Activated B cell treated with CpG ODN at 0.5 μM for 24 hours (primary cell): ENCODE measurements around the gene MLLT3. TPM values are rescaled to one million over a fixed set of nuclear protein-coding genes. Genes with fewer than 3 reads are reported as not detected.

ENCODE experiments used
- ATAC-seq: fragments of 200-7000 bp; cut with Tn5 transposase; one replicate; pipeline ENCODE4 v1.10.0; 2021; ENCODE audit warnings: low read depth, mild to moderate bottlenecking, moderate library complexity
- CTCF ChIA-PET: fragments of 350-600 bp; sonication (Branson Sonifier 250); formaldehyde crosslinking; loops from one replicate; lab custom pipeline; 2021; ENCODE audit warnings: antibody characterized with exemption; lab: Charles Lee
- POLR2A ChIA-PET: fragments of 350-600 bp; sonication (Branson Sonifier 250); formaldehyde crosslinking; loops from one replicate; lab custom pipeline; 2021; ENCODE audit warnings: antibody characterized with exemption; lab: Charles Lee
- DNase-seq: peaks from one replicate; pipeline ENCODE4 v3.0.0; 2022
- H3K27ac Mint-ChIP-seq: one replicate; pipeline ENCODE4 v1.8.0; 2020; ENCODE audit warnings: mixed read lengths
- H3K27me3 Mint-ChIP-seq: one replicate; pipeline ENCODE4 v1.8.0; 2021; ENCODE audit warnings: mixed read lengths
- H3K36me3 Mint-ChIP-seq: one replicate; pipeline ENCODE4 v1.8.0; 2021; ENCODE audit warnings: low read depth, mixed read lengths
- H3K4me1 Mint-ChIP-seq: one replicate; pipeline ENCODE4 v1.8.0; 2021; ENCODE audit warnings: mixed read lengths
- H3K4me3 Mint-ChIP-seq: one replicate; pipeline ENCODE4 v1.8.0; 2020; ENCODE audit warnings: mild to moderate bottlenecking, mixed read lengths
- H3K9me3 Mint-ChIP-seq: one replicate; pipeline ENCODE4 v1.8.0; 2020; ENCODE audit warnings: mixed read lengths
- CTCF ChIP-seq: fragments of 200-600 bp; IDR thresholded peaks from one replicate; pipeline ENCODE4 v1.8.0; 2022; ENCODE audit warnings: antibody characterized with exemption, mild to moderate bottlenecking
- intact Hi-C: fragments of 100-400 bp; cut with micrococcal nuclease; formaldehyde crosslinking; loops from one replicate; pipeline ENCODE4 v1.15.1; 2024
- total RNA-seq: library from RNA; stranded (reverse); gene quantifications from 2 replicates; pipeline ENCODE4 v1.2.3, GENCODE V29; 2022

Gene MLLT3
- total RNA-seq, 1 donor from 2014 or later: 1.5 TPM

GRCh38 chr9:20310024-20310423, 312.3 kb downstream of the MLLT3 start:
- CTCF ChIA-PET: no interaction called here
- no peaks in the 10 kb centered on the region for H3K9me3 Mint-ChIP-seq
- H3K36me3 Mint-ChIP-seq: no peaks in the 10 kb centered on the region
- peaks cover 5% of the 10 kb centered on the region for H3K27me3 Mint-ChIP-seq
- no peak overlapping the region for H3K27ac Mint-ChIP-seq
- no peak for TF ChIP-seq CTCF
- intact Hi-C loops: no loop called here
- DNase-seq (no peak), ATAC-seq (no peak)
- no peaks in the 10 kb centered on the region for H3K4me1 Mint-ChIP-seq
- POLR2A ChIA-PET: no interaction called here
- H3K4me3 Mint-ChIP-seq: no peak overlapping the region

- no peaks in the 10 kb centered on the region for H3K4me1 Mint-ChIP-seq
- ATAC-seq: no peak
- peaks cover 5% of the 10 kb centered on the region for H3K27me3 Mint-ChIP-seq
- CTCF ChIA-PET: no interaction called here
- H3K9me3 Mint-ChIP-seq: no peaks in the 10 kb centered on the region
- H3K27ac Mint-ChIP-seq: no peak overlapping the region
- H3K4me3 Mint-ChIP-seq: no peak overlapping the region
- no peaks in the 10 kb centered on the region for H3K36me3 Mint-ChIP-seq
- intact Hi-C loops: no loop called here
- TF ChIP-seq CTCF: no peak
- DNase-seq: no peak
- POLR2A ChIA-PET: no interaction called here
These were observed 313.2 kb downstream of the MLLT3 start for GRCh38 chr9:20309124-20309523.

GRCh38 chr9:20307621-20308020, 314.7 kb downstream of the MLLT3 start:
- ATAC-seq (no peak), DNase-seq (no peak)
- Mint-ChIP-seq H3K27ac (no peak overlapping the region), H3K4me3 (no peak overlapping the region), H3K36me3 (no peaks in the 10 kb centered on the region), H3K9me3 (no peaks in the 10 kb centered on the region), H3K4me1 (no peaks in the 10 kb centered on the region), H3K27me3 (peaks cover 8% of the 10 kb centered on the region)
- no peak for TF ChIP-seq CTCF
- ChIA-PET POLR2A (no interaction called here), CTCF (no interaction called here)
- intact Hi-C loops: no loop called here

- no peaks in the 10 kb centered on the region for H3K4me1 Mint-ChIP-seq
- ChIA-PET CTCF (no interaction called here), POLR2A (no interaction called here)
- TF ChIP-seq CTCF: no peak
- no peak overlapping the region for H3K27ac Mint-ChIP-seq
- ATAC-seq: no peak
- no peak overlapping the region for H3K4me3 Mint-ChIP-seq
- H3K9me3 Mint-ChIP-seq: no peaks in the 10 kb centered on the region
- peaks cover 8% of the 10 kb centered on the region for H3K27me3 Mint-ChIP-seq
- H3K36me3 Mint-ChIP-seq: no peaks in the 10 kb centered on the region
- intact Hi-C loops: no loop called here
- DNase-seq: no peak
These were observed 316.8 kb downstream of the MLLT3 start for GRCh38 chr9:20305452-20305851.

- Mint-ChIP-seq H3K4me3 (no peak overlapping the region), H3K9me3 (no peaks in the 10 kb centered on the region), H3K27ac (no peak overlapping the region), H3K27me3 (peaks cover 9% of the 10 kb centered on the region), H3K36me3 (no peaks in the 10 kb centered on the region), H3K4me1 (no peaks in the 10 kb centered on the region)
- ChIA-PET POLR2A (interaction anchor here (0.6 kb wide), 1 partner anchor 76 kb away, joined by 3 read pairs; no protein-coding TSS in a partner anchor), CTCF (no interaction called here)
- no peak for TF ChIP-seq CTCF
- DNase-seq (no peak), ATAC-seq (no peak)
- intact Hi-C loops: no loop called here
These were observed 318.3 kb downstream of the MLLT3 start for GRCh38 chr9:20303996-20304395.
